Activated CD8-positive, alpha-beta T cell treated with anti-CD3 and anti-CD28 coated beads for 36 hours (primary cell): ENCODE data around the gene TDO2. TPM values are rescaled to one million over a fixed set of nuclear protein-coding genes. Genes with fewer than 3 reads are reported as not detected.

Source experiments
- ATAC-seq: fragments of 200-7000 bp; cut with Tn5 transposase; one replicate; pipeline ENCODE4 v1.10.0; 2021; ENCODE audit warnings: mild to moderate bottlenecking, moderate library complexity
- CTCF ChIA-PET: fragments of 350-600 bp; sonication (Branson Sonifier 250); formaldehyde crosslinking; loops from one replicate; lab custom pipeline; 2021; ENCODE audit warnings: antibody characterized with exemption; lab: Charles Lee
- POLR2A ChIA-PET: fragments of 350-600 bp; sonication (Branson Sonifier 250); formaldehyde crosslinking; loops from one replicate; lab custom pipeline; 2021; ENCODE audit warnings: antibody characterized with exemption; lab: Charles Lee
- DNase-seq: peaks from one replicate; pipeline ENCODE4 v3.0.0-alpha.2; 2020
- H3K27ac Mint-ChIP-seq: one replicate; pipeline ENCODE4 v1.8.0; 2021; ENCODE audit warnings: mild to moderate bottlenecking, mixed read lengths
- H3K27me3 Mint-ChIP-seq: one replicate; pipeline ENCODE4 v1.8.0; 2021; ENCODE audit warnings: mixed read lengths
- H3K36me3 Mint-ChIP-seq: one replicate; pipeline ENCODE4 v1.8.0; 2021; ENCODE audit warnings: low read depth, mixed read lengths
- H3K4me1 Mint-ChIP-seq: one replicate; pipeline ENCODE4 v1.8.0; 2021; ENCODE audit warnings: low read depth, mixed read lengths
- H3K4me3 Mint-ChIP-seq: one replicate; pipeline ENCODE4 v1.8.0; 2021; ENCODE audit warnings: mild to moderate bottlenecking, moderate library complexity, mixed read lengths
- H3K9me3 Mint-ChIP-seq: one replicate; pipeline ENCODE4 v1.8.0; 2021; ENCODE audit warnings: mixed read lengths
- intact Hi-C: fragments of 100-400 bp; cut with micrococcal nuclease; formaldehyde crosslinking; loops from one replicate; pipeline ENCODE4 v1.10.0; 2022
- total RNA-seq, 2 experiments: library from RNA; stranded (reverse); gene quantifications; one replicate each; pipeline ENCODE4 v1.2.3, GENCODE V29; 2021
- TF ChIP-seq, protein P1 (sequence below): fragments of 200-600 bp; IDR thresholded peaks from one replicate; pipeline ENCODE4 v1.8.0; 2022; ENCODE audit warnings: antibody characterized with exemption, mild to moderate bottlenecking

The TDO2 gene
- total RNA-seq, 2 experiments from 2014 or later, result not detected

DNA sequence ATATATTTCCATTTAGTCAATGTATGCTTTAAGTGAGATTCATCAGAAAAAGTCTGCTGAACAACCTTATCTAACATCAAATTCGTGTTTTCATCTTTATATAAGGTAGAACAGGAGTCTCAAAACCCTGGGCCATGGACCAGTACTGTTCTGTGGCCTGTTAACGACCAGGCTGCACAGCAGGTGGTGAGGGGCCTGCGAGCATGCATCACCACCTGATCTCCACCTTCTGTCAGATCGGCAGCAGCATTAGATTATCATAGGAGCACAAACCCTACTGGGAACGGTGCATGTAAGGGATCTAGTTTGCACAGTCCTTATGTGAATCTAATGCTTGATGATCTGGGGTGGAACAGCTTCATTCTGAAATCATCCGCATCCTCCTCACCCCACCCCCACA lies 47.0 kb downstream of the TDO2 start:
- DNase-seq (no peak), ATAC-seq (no peak)
- H3K4me1 Mint-ChIP-seq, result peaks cover 15% of the 10 kb centered on the region
- TF ChIP-seq, protein P1, sequence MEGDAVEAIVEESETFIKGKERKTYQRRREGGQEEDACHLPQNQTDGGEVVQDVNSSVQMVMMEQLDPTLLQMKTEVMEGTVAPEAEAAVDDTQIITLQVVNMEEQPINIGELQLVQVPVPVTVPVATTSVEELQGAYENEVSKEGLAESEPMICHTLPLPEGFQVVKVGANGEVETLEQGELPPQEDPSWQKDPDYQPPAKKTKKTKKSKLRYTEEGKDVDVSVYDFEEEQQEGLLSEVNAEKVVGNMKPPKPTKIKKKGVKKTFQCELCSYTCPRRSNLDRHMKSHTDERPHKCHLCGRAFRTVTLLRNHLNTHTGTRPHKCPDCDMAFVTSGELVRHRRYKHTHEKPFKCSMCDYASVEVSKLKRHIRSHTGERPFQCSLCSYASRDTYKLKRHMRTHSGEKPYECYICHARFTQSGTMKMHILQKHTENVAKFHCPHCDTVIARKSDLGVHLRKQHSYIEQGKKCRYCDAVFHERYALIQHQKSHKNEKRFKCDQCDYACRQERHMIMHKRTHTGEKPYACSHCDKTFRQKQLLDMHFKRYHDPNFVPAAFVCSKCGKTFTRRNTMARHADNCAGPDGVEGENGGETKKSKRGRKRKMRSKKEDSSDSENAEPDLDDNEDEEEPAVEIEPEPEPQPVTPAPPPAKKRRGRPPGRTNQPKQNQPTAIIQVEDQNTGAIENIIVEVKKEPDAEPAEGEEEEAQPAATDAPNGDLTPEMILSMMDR, result no peak
- no peaks in the 10 kb centered on the region for H3K36me3 Mint-ChIP-seq
- ChIA-PET POLR2A (interaction anchor here (0.7 kb wide), 1 partner anchor 172 kb away, joined by 3 read pairs; no protein-coding TSS in a partner anchor), CTCF (interaction anchor here (3.5 kb wide), 1 partner anchor 149 kb away, joined by 13 read pairs; no protein-coding TSS in a partner anchor)
- no peaks in the 10 kb centered on the region for H3K27me3 Mint-ChIP-seq
- intact Hi-C loops, result no loop called here
- H3K9me3 Mint-ChIP-seq, result no peaks in the 10 kb centered on the region
- no peak overlapping the region for H3K4me3 Mint-ChIP-seq
- H3K27ac Mint-ChIP-seq, result no peak overlapping the region

DNA sequence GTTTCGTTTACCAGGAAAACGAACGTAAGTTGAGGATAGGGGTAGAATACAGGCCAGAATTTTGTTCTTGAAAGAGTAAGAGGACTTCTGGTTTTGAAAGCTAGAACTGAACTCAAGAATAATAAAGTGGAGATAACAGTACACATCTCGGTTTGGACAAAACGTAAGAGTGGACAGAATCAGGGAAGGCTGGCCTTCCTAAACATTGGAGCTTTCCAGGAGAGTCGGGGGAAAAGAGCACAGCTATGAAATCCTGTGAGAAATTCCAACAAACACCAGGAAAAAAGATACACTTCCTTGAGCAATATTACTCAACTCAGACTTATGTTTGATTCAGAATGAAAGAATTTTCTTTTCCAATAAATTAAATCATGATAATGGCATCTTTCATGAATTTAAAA lies 49.0 kb downstream of the TDO2 start:
- CTCF ChIA-PET, result interaction anchor here (0.9 to 3.6 kb wide), 12 partner anchors 9 to 508 kb away, joined by 3 to 53 read pairs (median 6); no protein-coding TSS in a partner anchor
- POLR2A ChIA-PET, result interaction anchor here (0.9 kb wide), 1 partner anchor 8 kb away, joined by 5 read pairs; no protein-coding TSS in a partner anchor
- TF ChIP-seq, protein P1, result no peak
- peak overlapping the region; percentile 45 for H3K4me3 Mint-ChIP-seq
- ATAC-seq, result no peak
- intact Hi-C loops, result loop anchor here (2.0 kb wide), 1 partner anchor 142 kb away; no protein-coding TSS in a partner anchor
- peak overlapping the region; percentile 8 for H3K27ac Mint-ChIP-seq
- DNase-seq, result no peak
- H3K36me3 Mint-ChIP-seq, result no peaks in the 10 kb centered on the region
- H3K4me1 Mint-ChIP-seq, result peaks cover 15% of the 10 kb centered on the region
- H3K27me3 Mint-ChIP-seq, result no peaks in the 10 kb centered on the region
- no peaks in the 10 kb centered on the region for H3K9me3 Mint-ChIP-seq

DNA sequence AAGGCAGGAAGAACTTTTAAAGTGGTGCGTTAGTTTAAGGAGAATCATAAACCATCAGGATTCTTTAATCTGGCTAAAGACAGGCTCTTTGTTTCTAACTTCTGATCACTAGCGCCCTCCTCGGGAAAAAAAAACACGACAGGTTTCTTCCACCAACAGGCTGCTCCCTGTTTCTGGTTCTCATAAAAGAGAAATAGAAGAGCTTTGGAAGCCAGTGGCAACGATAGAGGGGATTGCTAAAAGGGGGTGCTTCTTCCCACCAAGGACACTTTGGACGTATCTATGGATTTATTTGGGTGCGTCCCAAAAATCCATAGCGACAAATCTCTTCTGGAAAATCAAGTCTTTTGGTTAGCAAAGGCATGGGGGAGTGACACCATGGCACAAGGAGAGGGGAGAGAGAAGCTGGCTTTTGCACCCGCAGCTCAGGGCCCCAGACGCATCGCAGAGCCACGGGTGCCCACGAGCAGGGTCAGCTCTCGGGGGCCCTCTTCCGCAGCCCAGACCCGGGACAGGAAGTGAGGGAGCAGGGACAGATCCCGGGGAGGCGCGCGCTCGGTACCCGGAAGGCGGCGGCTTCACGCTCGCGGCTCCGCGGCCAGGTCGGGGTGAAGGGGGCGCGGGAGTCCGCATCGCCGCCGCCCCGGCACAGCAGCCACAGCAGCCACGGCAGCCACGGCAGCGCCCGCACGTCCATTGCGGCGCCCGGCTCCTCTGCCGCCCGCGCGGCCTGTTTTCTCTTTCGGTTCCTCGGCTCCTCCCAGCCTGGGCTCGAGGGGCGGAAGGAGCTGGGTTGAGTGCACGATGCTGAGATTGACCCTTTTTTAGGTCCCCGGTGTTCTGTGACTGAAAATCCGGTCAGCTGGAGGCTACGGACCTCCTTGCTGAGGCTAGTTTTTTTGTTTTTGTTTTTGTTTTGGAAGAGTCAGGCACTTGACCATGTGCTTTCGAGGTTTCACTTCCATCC lies 49.9 kb downstream of the TDO2 start, which contains the start of gene CTSO:
Gene CTSO, minus strand, starts transcription at position 716 of the 967 bp plus-strand sequence. Its CDS starts 19 bp downstream, at position 697.
- CTCF ChIA-PET, result interaction anchor here (0.6 to 3.6 kb wide), 22 partner anchors 9 to 1403 kb away, joined by 3 to 53 read pairs (median 4); partner anchors contain the start of gene PLRG1
- intact Hi-C loops, result loop anchor here (2.0 kb wide), 1 partner anchor 143 kb away; no protein-coding TSS in a partner anchor
- TF ChIP-seq, protein P1, result peak; percentile 79
- Mint-ChIP-seq H3K27me3 (peaks cover 2% of the 10 kb centered on the region), H3K9me3 (no peaks in the 10 kb centered on the region), H3K4me3 (peak within 1 kb of the TSS; percentile 96), H3K36me3 (no peaks in the 10 kb centered on the region), H3K4me1 (peaks cover 13% of the 10 kb centered on the region), H3K27ac (peak within 1 kb of the TSS; percentile 100)
- peak; percentile 92 for ATAC-seq
- DNase-seq, result peak; percentile 83
- POLR2A ChIA-PET, result interaction anchor here (0.5 to 1.0 kb wide), 4 partner anchors 9 to 146 kb away, joined by 3 to 5 read pairs (median 4); no protein-coding TSS in a partner anchor

DNA sequence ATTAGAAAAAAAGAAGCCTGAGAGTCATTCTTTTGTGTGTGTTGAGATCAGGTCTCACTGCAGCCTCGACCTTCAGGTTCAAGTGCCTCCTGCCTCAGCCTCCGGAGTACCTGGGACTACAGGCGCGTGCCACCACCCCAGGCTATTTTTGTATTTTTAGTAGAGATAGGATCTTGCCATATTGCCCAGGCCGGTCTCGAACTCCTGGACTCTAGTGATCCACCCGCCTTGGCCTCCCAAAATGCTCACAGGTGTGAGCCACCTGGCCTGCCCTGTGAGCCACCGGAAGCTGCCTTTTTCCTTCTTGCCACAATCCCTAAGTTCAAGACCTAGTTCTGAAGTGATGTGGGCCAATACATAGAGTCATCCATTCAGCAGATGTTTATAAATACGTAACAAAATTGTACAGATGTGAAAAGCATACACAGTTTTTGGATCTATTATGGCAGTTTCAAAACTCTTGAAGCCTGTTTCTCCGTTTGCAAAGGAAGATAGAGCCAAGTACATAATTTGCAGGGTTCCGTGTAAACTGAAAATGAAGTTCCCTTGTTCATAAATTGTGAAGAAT lies 50.7 kb downstream of the TDO2 start:
- TF ChIP-seq, protein P1, result no peak
- H3K27ac Mint-ChIP-seq, result peak overlapping the region; percentile 100
- H3K27me3 Mint-ChIP-seq, result peaks cover 4% of the 10 kb centered on the region
- ATAC-seq (no peak), DNase-seq (no peak)
- ChIA-PET POLR2A (interaction anchor here (1.0 kb wide), 1 partner anchor 13 kb away, joined by 4 read pairs; no protein-coding TSS in a partner anchor), CTCF (interaction anchor here (0.9 to 3.6 kb wide), 14 partner anchors 8 to 581 kb away, joined by 3 to 53 read pairs (median 5); no protein-coding TSS in a partner anchor)
- peak overlapping the region; percentile 96 for H3K4me3 Mint-ChIP-seq
- peaks cover 10% of the 10 kb centered on the region for H3K4me1 Mint-ChIP-seq
- intact Hi-C loops, result no loop called here
- no peaks in the 10 kb centered on the region for H3K36me3 Mint-ChIP-seq
- no peaks in the 10 kb centered on the region for H3K9me3 Mint-ChIP-seq
